DND-41 (cell line): ENCODE measurements around the gene CST5.

ENCODE experiments used
- ATAC-seq: fragments of 200-7000 bp; cut with Tn5 transposase; 3 replicates; pipeline ENCODE4 v1.9.1; 2021; ENCODE audit warnings: low read depth; ENCODE audit not compliant: insufficient read depth
- DNase-seq: peaks from one replicate; pipeline ENCODE4 v3.0.0-alpha.2; 2020
- H2AFZ ChIP-seq: 2 replicates; pipeline ENCODE4 v1.6.0; 2012; ENCODE audit warnings: low read depth, low read length
- H3K27ac ChIP-seq: 2 replicates; pipeline ENCODE4 v1.5.1; 2012; ENCODE audit warnings: low read length, inconsistent platforms
- H3K27me3 ChIP-seq: fragments of 200-600 bp; sonication (generic); 2 replicates; pipeline ENCODE4 v1.6.0; 2012; ENCODE audit warnings: low read length, mild to moderate bottlenecking, inconsistent platforms; ENCODE audit not compliant: insufficient read depth, poor library complexity
- H3K36me3 ChIP-seq: 2 replicates; pipeline ENCODE4 v1.5.1; 2012; ENCODE audit warnings: low read length, inconsistent platforms; ENCODE audit not compliant: insufficient read depth
- H3K4me1 ChIP-seq: 2 replicates; pipeline ENCODE4 v1.5.1; 2012; ENCODE audit warnings: mild to moderate bottlenecking, low read length; ENCODE audit not compliant: insufficient read depth
- H3K4me2 ChIP-seq: 2 replicates; pipeline ENCODE4 v1.6.0; 2012; ENCODE audit warnings: mild to moderate bottlenecking, moderate library complexity, low read length, inconsistent platforms; ENCODE audit not compliant: insufficient read depth
- H3K4me3 ChIP-seq, 2 experiments: fragments of 200-600 bp in 1 of 2; shearing (Covaris generic) in 1 of 2; 2 replicates each; pipeline ENCODE4 v1.5.1; 2012 to 2016; ENCODE audit warnings: inconsistent platforms in 2 of 2, low read length in 2 of 2, mild to moderate bottlenecking in 2 of 2, low read depth in 1 of 2, moderate library complexity in 1 of 2
- H3K79me2 ChIP-seq: 2 replicates; pipeline ENCODE4 v1.6.0; 2012; ENCODE audit warnings: low read length, inconsistent platforms; ENCODE audit not compliant: insufficient read depth
- H3K9ac ChIP-seq: 2 replicates; pipeline ENCODE4 v1.6.0; 2012; ENCODE audit warnings: low read depth, mild to moderate bottlenecking, inconsistent platforms, low read length, moderate library complexity
- H3K9me3 ChIP-seq: 2 replicates; pipeline ENCODE4 v1.5.1; 2012; ENCODE audit warnings: low read length, moderate library complexity, mild to moderate bottlenecking, inconsistent platforms; ENCODE audit not compliant: insufficient read depth, severe bottlenecking
- H4K20me1 ChIP-seq: 2 replicates; pipeline ENCODE4 v1.6.0; 2012; ENCODE audit warnings: low read length; ENCODE audit not compliant: insufficient read depth
- EZH2 ChIP-seq: IDR thresholded peaks from 3 replicates; pipeline ENCODE4 v1.6.1; 2012; ENCODE audit warnings: borderline replicate concordance, low read depth, mild to moderate bottlenecking, moderate library complexity, low read length, inconsistent platforms; ENCODE audit not compliant: severe bottlenecking
- TF ChIP-seq, protein P1 (sequence below): IDR thresholded peaks from 2 replicates; pipeline ENCODE4 v1.5.1; 2012; ENCODE audit warnings: borderline replicate concordance, low read length, moderate library complexity, mild to moderate bottlenecking; ENCODE audit not compliant: poor library complexity, severe bottlenecking; ENCODE audit errors: extremely low read depth

The CST5 gene

DNA sequence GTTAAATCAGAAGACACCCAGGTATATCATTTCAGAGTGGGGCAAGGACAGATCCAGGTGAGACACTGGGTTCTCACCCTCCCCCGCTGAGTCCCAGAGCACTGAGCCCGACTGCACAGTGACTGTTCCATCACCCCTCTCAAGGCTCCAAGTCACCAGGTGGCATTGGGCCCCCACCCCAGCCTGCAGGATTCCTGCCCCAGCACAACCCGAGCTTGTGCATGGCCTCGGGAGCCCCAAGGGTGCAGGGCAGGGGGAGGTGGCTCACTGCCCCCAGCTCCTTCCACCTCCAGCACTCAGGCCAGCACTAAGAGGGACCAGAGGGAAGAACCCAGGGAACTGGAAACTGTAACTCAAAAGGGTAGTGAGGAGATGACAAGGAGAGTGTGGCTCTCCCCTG is 39.3 kb upstream of the CST5 start:
- no peak for TF ChIP-seq EZH2
- TF ChIP-seq, protein P1, sequence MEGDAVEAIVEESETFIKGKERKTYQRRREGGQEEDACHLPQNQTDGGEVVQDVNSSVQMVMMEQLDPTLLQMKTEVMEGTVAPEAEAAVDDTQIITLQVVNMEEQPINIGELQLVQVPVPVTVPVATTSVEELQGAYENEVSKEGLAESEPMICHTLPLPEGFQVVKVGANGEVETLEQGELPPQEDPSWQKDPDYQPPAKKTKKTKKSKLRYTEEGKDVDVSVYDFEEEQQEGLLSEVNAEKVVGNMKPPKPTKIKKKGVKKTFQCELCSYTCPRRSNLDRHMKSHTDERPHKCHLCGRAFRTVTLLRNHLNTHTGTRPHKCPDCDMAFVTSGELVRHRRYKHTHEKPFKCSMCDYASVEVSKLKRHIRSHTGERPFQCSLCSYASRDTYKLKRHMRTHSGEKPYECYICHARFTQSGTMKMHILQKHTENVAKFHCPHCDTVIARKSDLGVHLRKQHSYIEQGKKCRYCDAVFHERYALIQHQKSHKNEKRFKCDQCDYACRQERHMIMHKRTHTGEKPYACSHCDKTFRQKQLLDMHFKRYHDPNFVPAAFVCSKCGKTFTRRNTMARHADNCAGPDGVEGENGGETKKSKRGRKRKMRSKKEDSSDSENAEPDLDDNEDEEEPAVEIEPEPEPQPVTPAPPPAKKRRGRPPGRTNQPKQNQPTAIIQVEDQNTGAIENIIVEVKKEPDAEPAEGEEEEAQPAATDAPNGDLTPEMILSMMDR, result no peak
- Histone ChIP-seq H3K27me3 (no peaks in the 10 kb centered on the region), H4K20me1 (no peaks in the 10 kb centered on the region), H3K9me3 (no peaks in the 10 kb centered on the region), H2AFZ (no peak overlapping the region), H3K4me3 (no peak overlapping the region), H3K79me2 (no peaks in the 10 kb centered on the region), H3K36me3 (no peaks in the 10 kb centered on the region), H3K4me1 (no peaks in the 10 kb centered on the region), H3K4me2 (no peak overlapping the region), H3K9ac (no peak overlapping the region), H3K27ac (no peak overlapping the region)
- DNase-seq (no peak), ATAC-seq (no peak)

DNA sequence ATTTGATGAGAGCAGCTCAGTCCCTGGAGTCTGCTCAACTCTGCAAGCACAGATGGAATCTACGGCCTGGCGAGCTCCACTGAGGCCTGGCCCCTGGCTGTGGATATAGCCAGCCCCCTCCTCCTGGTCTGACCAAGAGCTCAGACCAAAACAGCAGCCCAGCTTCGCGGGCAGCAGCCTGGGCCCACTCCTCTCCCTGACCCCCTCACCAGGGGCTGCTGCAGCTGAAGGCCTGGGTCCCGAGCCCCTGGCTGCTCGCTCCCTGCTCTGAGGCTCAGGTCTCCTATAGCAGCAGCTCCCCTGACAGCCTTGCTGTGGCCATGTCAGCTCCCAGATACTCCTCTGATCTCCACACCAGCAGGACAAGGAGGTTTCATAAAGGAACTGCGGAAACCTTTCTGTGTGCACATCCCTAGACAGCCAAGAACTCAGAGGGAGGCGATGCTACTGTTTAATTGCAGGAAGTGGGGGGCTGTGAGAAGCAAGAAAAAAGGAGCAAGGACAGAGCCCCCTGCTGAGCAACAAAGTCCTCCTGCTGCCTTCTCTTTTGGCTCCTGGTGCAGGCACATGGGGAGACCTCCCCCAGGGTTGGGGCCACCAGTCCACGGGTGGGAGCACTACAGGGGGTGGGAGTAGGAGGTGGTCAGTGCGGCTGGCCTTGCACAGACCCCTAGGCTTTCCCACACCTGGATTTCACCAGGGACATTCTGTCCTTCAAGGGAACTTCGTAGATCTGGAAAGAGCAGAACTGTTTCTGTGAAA is 38.7 kb upstream of the CST5 start:
- H3K4me2 ChIP-seq, result no peak overlapping the region
- no peak overlapping the region for H2AFZ ChIP-seq
- H3K4me3 ChIP-seq, result no peak overlapping the region
- H4K20me1 ChIP-seq, result no peaks in the 10 kb centered on the region
- H3K36me3 ChIP-seq, result no peaks in the 10 kb centered on the region
- TF ChIP-seq EZH2, result no peak
- TF ChIP-seq, protein P1, result peak; percentile 40
- H3K27ac ChIP-seq, result no peak overlapping the region
- H3K9ac ChIP-seq, result no peak overlapping the region
- H3K4me1 ChIP-seq, result no peaks in the 10 kb centered on the region
- H3K9me3 ChIP-seq, result no peaks in the 10 kb centered on the region
- DNase-seq, result no peak
- ATAC-seq, result 0 out of 3 replicates have a peak, but pooled peaks have one; percentile 25
- H3K79me2 ChIP-seq, result no peaks in the 10 kb centered on the region
- no peaks in the 10 kb centered on the region for H3K27me3 ChIP-seq

DNA sequence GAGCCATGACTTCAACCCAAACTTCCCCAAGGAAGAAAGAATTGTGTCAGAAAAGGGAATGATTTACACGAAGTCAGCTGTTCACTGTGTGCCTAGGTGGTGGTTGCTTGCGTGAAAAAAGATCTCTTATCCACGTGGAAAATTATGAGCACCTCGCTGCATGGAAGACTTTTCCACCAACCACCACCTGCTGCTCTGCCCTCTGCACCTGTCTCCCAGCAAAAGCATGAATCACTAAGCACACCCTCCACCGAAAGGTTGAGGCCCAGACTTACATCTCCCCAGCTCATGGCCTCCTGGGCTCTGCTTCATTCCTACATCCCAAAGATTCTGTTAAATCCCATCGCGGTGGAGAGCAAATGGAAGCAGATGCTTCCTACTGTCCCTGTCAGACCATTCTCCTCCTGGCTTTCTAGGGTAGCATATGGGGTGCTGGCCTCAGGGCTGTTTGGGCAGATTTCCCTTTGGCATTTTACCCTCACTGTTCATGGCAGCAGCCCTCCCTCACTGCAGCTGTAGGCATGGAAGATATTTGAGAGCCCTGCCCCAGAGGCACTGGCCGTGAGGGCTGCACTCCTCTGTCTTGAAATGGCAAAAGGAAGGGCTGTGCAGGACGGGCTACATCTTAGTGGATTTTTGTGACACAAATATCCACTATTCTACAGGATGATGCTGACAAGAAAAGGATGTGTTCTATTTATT is 37.6 kb upstream of the CST5 start:
- no peak overlapping the region for H3K4me2 ChIP-seq
- no peaks in the 10 kb centered on the region for H3K4me1 ChIP-seq
- no peak overlapping the region for H3K27ac ChIP-seq
- DNase-seq (no peak), ATAC-seq (no peak)
- H3K79me2 ChIP-seq, result no peaks in the 10 kb centered on the region
- no peak overlapping the region for H3K9ac ChIP-seq
- no peak overlapping the region for H2AFZ ChIP-seq
- TF ChIP-seq, protein P1, result no peak
- no peak for TF ChIP-seq EZH2
- H3K36me3 ChIP-seq, result no peaks in the 10 kb centered on the region
- no peak overlapping the region for H3K4me3 ChIP-seq
- H3K9me3 ChIP-seq, result no peaks in the 10 kb centered on the region
- no peaks in the 10 kb centered on the region for H4K20me1 ChIP-seq
- no peaks in the 10 kb centered on the region for H3K27me3 ChIP-seq
